Measurements from ENCODE around the gene FAM110A.

The FAM110A gene

DNA sequence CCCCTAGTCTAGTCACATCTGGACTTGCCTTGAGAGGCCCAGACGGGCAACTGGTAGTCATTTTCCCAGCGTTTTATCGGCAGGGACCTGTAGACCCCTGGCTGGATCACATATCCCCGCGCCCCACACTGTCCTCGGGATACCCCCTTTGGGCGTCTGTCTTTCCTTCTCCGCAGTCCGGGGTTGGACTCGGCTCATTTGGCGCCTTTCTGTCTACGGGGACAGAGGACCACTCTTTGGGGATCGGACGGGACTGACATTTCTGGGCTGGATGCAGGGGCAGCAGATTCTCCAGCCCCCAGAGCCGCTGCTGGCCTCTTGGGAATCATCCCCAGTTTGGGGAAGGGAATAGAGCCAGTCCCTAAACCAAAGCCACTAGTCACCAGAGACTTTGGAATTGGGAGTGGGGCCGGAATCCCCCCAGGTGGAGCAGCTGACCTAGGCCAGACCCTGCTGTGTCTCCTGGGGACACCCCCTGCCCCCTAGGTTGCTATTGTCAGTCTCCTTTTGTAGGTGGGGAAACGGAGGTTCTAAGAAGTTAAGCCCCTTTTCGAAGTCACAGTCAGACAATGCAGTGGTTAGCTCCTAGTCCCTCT lies 734 bp downstream of the FAM110A start:
- Histone ChIP-seq H3K36me3 (ENCODE audit: control insufficient read depth, insufficient read depth, low read length) (no peaks in the 10 kb centered on the region), H3K4me3 (ENCODE audit: low read depth, low read length) (peak overlapping the region; percentile 89), H3K27me3 (ENCODE audit: control insufficient read depth, insufficient read depth, low read length) (peaks cover 15% of the 10 kb centered on the region), H3K9me3 (ENCODE audit: control insufficient read depth, insufficient read depth, low read length) (no peaks in the 10 kb centered on the region), H3K9ac (ENCODE audit: low read depth, low read length) (no peak overlapping the region), H3K27ac (ENCODE audit: low read depth, low read length) (no peak overlapping the region), H3K4me1 (ENCODE audit: control insufficient read depth, insufficient read depth, low read length) (peaks cover 3% of the 10 kb centered on the region; the same call in 1 of the 2 replicates)

- no peak overlapping the region for H3K27ac ChIP-seq (ENCODE audit: low read depth, low read length)
- no peaks in the 10 kb centered on the region for H3K36me3 ChIP-seq (ENCODE audit: control insufficient read depth, insufficient read depth, low read length)
- H3K4me1 ChIP-seq (ENCODE audit: control insufficient read depth, insufficient read depth, low read length): peaks cover 6% of the 10 kb centered on the region
- H3K9me3 ChIP-seq (ENCODE audit: control insufficient read depth, insufficient read depth, low read length): no peaks in the 10 kb centered on the region
- H3K27me3 ChIP-seq (ENCODE audit: control insufficient read depth, insufficient read depth, low read length): peaks cover 18% of the 10 kb centered on the region
- no peak overlapping the region for H3K9ac ChIP-seq (ENCODE audit: low read depth, low read length)
- no peak overlapping the region for H3K4me3 ChIP-seq (ENCODE audit: low read depth, low read length)
These were observed 2.1 kb downstream of the FAM110A start for GRCh38 chr20:835608-836045.

- Histone ChIP-seq H3K4me1 (ENCODE audit: control insufficient read depth, insufficient read depth, low read length) (peaks cover 8% of the 10 kb centered on the region), H3K4me3 (ENCODE audit: low read depth, low read length) (no peak overlapping the region), H3K27me3 (ENCODE audit: control insufficient read depth, insufficient read depth, low read length) (peaks cover 21% of the 10 kb centered on the region), H3K9ac (ENCODE audit: low read depth, low read length) (no peak overlapping the region), H3K36me3 (ENCODE audit: control insufficient read depth, insufficient read depth, low read length) (no peaks in the 10 kb centered on the region), H3K27ac (ENCODE audit: low read depth, low read length) (no peak overlapping the region), H3K9me3 (ENCODE audit: control insufficient read depth, insufficient read depth, low read length) (no peaks in the 10 kb centered on the region)
These were observed 2.7 kb downstream of the FAM110A start for GRCh38 chr20:836190-836589.

GRCh38 chr20:839015-839414 lies 5.5 kb downstream of the FAM110A start:
- H3K36me3 ChIP-seq (ENCODE audit: control insufficient read depth, insufficient read depth, low read length): no peaks in the 10 kb centered on the region
- peaks cover 38% of the 10 kb centered on the region for H3K27me3 ChIP-seq (ENCODE audit: control insufficient read depth, insufficient read depth, low read length)
- no peak overlapping the region for H3K27ac ChIP-seq (ENCODE audit: low read depth, low read length)
- H3K4me1 ChIP-seq (ENCODE audit: control insufficient read depth, insufficient read depth, low read length): peaks cover 15% of the 10 kb centered on the region
- H3K9ac ChIP-seq (ENCODE audit: low read depth, low read length): no peak overlapping the region
- H3K9me3 ChIP-seq (ENCODE audit: control insufficient read depth, insufficient read depth, low read length): no peaks in the 10 kb centered on the region
- no peak overlapping the region for H3K4me3 ChIP-seq (ENCODE audit: low read depth, low read length)

DNA sequence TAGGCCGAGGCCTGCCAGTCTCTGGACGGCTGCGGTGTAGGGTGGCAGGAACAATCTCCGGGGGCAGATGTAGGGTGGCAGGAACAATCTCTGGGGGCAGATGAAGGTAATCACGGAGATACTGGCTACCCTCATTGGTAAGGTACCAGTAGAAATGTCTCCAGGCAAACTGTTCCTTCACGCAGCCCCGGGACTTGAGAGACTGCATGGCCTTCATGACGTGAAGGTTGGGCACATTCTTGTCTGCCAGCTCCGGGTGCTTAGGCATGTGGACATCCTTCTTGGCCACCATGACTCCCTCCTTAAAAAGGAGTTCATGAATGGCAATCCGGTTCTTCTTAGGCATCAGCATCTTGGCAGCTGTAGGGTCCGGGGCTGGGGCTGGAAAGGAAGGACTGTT lies 6.1 kb downstream of the FAM110A start:
- Histone ChIP-seq H3K36me3 (ENCODE audit: control insufficient read depth, insufficient read depth, low read length) (no peaks in the 10 kb centered on the region), H3K27ac (ENCODE audit: low read depth, low read length) (no peak overlapping the region), H3K27me3 (ENCODE audit: control insufficient read depth, insufficient read depth, low read length) (peaks cover 32% of the 10 kb centered on the region), H3K9ac (ENCODE audit: low read depth, low read length) (no peak overlapping the region), H3K4me1 (ENCODE audit: control insufficient read depth, insufficient read depth, low read length) (peaks cover 18% of the 10 kb centered on the region), H3K9me3 (ENCODE audit: control insufficient read depth, insufficient read depth, low read length) (no peaks in the 10 kb centered on the region), H3K4me3 (ENCODE audit: low read depth, low read length) (no peak overlapping the region)

GRCh38 chr20:840503-840857 lies 7.0 kb downstream of the FAM110A start:
- Histone ChIP-seq H3K27me3 (ENCODE audit: control insufficient read depth, insufficient read depth, low read length) (peaks cover 24% of the 10 kb centered on the region), H3K9ac (ENCODE audit: low read depth, low read length) (no peak overlapping the region), H3K9me3 (ENCODE audit: control insufficient read depth, insufficient read depth, low read length) (no peaks in the 10 kb centered on the region), H3K4me1 (ENCODE audit: control insufficient read depth, insufficient read depth, low read length) (peaks cover 18% of the 10 kb centered on the region), H3K36me3 (ENCODE audit: control insufficient read depth, insufficient read depth, low read length) (no peaks in the 10 kb centered on the region), H3K4me3 (ENCODE audit: low read depth, low read length) (peak overlapping the region; percentile 67), H3K27ac (ENCODE audit: low read depth, low read length) (no peak overlapping the region)

DNA sequence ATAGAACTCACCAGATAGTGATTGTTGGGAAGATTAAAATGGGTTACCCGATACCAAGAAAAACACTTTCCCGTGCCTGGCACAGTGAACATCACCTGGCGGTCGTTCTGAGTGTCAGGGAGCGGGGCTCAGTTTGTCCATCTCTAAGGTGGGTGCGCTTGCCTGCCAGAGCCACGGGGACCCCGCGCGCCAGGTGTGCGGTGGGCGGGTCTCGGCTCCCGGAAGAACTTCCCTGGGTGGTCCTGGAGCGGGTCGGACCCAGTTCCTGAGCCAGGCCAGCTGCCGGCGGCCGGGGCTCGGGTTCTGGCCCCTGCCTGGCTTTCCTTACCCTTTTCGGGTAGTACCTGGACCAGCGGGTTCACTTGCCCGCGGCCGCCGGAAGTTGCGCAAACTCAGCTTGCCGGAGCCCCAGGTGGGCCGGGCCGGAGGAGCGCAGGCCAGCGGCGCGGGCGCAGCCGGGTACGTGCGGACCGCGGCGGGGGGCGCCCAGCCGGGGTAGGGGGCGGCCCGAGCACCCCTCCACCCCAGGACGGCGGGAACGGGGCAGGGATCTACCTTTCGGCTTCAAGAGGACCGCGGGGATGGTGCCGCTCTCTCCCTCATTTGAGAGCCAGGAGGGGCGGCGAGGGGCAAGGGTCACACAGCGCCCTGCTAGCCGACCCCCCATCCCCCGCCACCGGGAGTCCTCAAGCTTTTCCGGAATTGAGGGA lies 7.5 kb downstream of the FAM110A start:
- H3K9ac ChIP-seq (ENCODE audit: low read depth, low read length): no peak overlapping the region
- H3K4me3 ChIP-seq (ENCODE audit: low read depth, low read length): peak overlapping the region; percentile 67
- no peak overlapping the region for H3K27ac ChIP-seq (ENCODE audit: low read depth, low read length)

GRCh38 chr20:841568-842546 lies 8.3 kb downstream of the FAM110A start:
- Histone ChIP-seq H3K4me1 (ENCODE audit: control insufficient read depth, insufficient read depth, low read length) (peaks cover 20% of the 10 kb centered on the region), H3K27me3 (ENCODE audit: control insufficient read depth, insufficient read depth, low read length) (peaks cover 24% of the 10 kb centered on the region), H3K4me3 (ENCODE audit: low read depth, low read length) (peak overlapping the region; percentile 67), H3K27ac (ENCODE audit: low read depth, low read length) (no peak overlapping the region), H3K9me3 (ENCODE audit: control insufficient read depth, insufficient read depth, low read length) (no peaks in the 10 kb centered on the region), H3K36me3 (ENCODE audit: control insufficient read depth, insufficient read depth, low read length) (no peaks in the 10 kb centered on the region), H3K9ac (ENCODE audit: low read depth, low read length) (no peak overlapping the region)

More for the DNA sequence above, 7.5 kb downstream of the FAM110A start:
- no peaks in the 10 kb centered on the region for H3K9me3 ChIP-seq (ENCODE audit: control insufficient read depth, insufficient read depth, low read length)
- H3K36me3 ChIP-seq (ENCODE audit: control insufficient read depth, insufficient read depth, low read length): no peaks in the 10 kb centered on the region
- H3K4me1 ChIP-seq (ENCODE audit: control insufficient read depth, insufficient read depth, low read length): peaks cover 18% of the 10 kb centered on the region
- H3K27me3 ChIP-seq (ENCODE audit: control insufficient read depth, insufficient read depth, low read length): peaks cover 24% of the 10 kb centered on the region

GRCh38 chr20:842547-842940 lies 9.0 kb downstream of the FAM110A start:
- H3K4me1 ChIP-seq (ENCODE audit: control insufficient read depth, insufficient read depth, low read length): peaks cover 25% of the 10 kb centered on the region
- H3K9me3 ChIP-seq (ENCODE audit: control insufficient read depth, insufficient read depth, low read length): no peaks in the 10 kb centered on the region
- no peaks in the 10 kb centered on the region for H3K36me3 ChIP-seq (ENCODE audit: control insufficient read depth, insufficient read depth, low read length)
- peak overlapping the region; percentile 67 for H3K4me3 ChIP-seq (ENCODE audit: low read depth, low read length)
- no peak overlapping the region for H3K27ac ChIP-seq (ENCODE audit: low read depth, low read length)
- H3K27me3 ChIP-seq (ENCODE audit: control insufficient read depth, insufficient read depth, low read length): peaks cover 24% of the 10 kb centered on the region
- H3K9ac ChIP-seq (ENCODE audit: low read depth, low read length): no peak overlapping the region

DNA sequence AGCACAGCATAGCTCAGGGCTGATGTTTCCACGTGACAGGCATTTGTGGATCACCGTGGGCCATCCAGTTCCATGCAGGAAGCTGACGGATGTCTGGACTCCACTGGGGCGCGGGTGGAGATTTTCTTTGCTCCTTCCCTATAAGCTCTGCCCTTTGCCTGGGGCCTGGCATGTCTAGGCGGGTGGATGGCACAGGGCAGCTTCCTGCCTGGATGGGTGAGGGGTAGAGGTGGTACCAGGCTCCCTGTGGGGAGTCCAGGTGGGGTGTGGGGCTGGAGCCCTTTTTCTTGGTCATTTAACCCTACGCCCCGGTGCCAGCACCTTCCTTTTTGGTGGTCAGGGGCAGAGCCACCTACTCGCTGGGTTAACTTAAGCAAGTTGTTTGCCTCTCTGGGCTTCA lies 10.4 kb downstream of the FAM110A start:
- H3K4me1 ChIP-seq (ENCODE audit: control insufficient read depth, insufficient read depth, low read length): peaks cover 25% of the 10 kb centered on the region
- H3K27me3 ChIP-seq (ENCODE audit: control insufficient read depth, insufficient read depth, low read length): peaks cover 24% of the 10 kb centered on the region
- no peaks in the 10 kb centered on the region for H3K9me3 ChIP-seq (ENCODE audit: control insufficient read depth, insufficient read depth, low read length)
- no peak overlapping the region for H3K27ac ChIP-seq (ENCODE audit: low read depth, low read length)
- no peak overlapping the region for H3K4me3 ChIP-seq (ENCODE audit: low read depth, low read length)
- H3K36me3 ChIP-seq (ENCODE audit: control insufficient read depth, insufficient read depth, low read length): no peaks in the 10 kb centered on the region
- no peak overlapping the region for H3K9ac ChIP-seq (ENCODE audit: low read depth, low read length)

Data from HUES48 (cell line).